GM19035 (cell line): Measurements from ENCODE around the gene AKT1S1.

Experiments used
- ATAC-seq: cut with Tn5 transposase; IDR thresholded peaks from one replicate; pipeline ENCODE4 v1.9.1; 2021; ENCODE audit not compliant: unreplicated experiment

The AKT1S1 gene

GRCh38 chr19:49869484-49870308, 7.5 kb downstream of the AKT1S1 start:
- peak; percentile 78 for ATAC-seq

DNA sequence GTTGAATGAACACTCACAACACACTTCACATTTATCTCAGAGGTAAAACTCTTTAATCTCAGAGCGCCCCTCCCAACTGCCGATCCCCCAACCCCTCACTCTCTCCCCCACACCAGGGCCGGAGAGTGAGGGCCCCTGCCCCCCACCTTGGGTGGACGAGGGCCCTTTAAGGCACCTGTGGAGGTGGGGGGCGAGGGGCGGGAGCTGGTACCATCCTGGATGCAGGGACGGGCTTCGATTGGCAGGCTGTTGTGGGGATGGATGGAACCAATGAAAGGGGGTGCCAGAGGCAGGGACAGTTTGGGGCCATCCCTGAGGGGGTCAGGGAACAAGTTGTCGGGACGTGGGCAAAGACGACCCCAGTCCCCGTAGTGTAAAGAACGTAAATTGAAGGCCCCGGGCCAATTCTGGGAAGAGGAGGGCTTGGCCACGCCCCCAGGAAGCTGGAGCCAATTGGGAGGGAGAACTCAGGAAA, 8.1 kb downstream of the AKT1S1 start:
- peak; percentile 8 for ATAC-seq

GRCh38 chr19:49866933-49867782, 10.0 kb downstream of the AKT1S1 start, which contains the start of gene PNKP:
Gene PNKP, minus strand, starts transcription at chr19:49867576. Its CDS starts 372 bp downstream, at chr19:49867204.
- peak; percentile 45 for ATAC-seq

DNA sequence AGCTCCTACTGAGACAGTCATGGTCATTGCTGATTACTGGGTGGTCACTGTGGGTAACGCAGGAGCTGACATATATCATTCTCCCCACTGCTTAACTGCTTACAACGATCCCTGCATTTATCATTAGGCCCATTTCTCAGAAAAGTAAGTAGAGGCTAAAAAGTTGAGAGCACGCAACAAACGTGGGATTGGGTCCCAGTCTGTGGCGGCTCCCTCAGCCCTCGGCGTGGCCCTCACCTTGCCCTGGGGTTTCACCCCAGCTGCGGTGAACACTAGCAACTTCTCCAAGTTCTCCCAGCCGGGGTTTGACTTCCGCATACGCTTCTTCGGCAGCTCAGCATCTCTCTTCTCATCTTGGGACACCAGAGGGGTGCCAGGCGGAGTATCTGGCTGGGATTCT, 12.3 kb downstream of the AKT1S1 start:
- no peak for ATAC-seq

DNA sequence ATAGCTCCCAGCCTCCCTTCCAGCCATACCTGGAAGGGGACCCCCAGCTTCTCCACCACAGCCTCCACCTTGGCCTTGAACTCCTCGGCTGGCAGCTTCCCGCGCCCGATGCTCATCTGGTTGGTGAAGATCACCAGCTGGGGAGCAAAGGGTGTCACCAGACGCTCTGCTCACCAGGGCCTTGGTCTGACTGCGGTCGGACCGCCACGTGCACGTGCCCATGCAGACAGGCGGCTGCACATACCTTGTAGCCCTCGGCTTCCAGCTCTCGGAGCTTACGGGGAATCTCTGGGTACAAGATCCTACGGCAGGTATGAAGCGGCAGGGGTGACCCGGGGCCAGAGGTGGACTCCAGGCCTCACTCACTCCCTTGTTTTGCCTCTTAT, 13.2 kb downstream of the AKT1S1 start:
- ATAC-seq: no peak

DNA sequence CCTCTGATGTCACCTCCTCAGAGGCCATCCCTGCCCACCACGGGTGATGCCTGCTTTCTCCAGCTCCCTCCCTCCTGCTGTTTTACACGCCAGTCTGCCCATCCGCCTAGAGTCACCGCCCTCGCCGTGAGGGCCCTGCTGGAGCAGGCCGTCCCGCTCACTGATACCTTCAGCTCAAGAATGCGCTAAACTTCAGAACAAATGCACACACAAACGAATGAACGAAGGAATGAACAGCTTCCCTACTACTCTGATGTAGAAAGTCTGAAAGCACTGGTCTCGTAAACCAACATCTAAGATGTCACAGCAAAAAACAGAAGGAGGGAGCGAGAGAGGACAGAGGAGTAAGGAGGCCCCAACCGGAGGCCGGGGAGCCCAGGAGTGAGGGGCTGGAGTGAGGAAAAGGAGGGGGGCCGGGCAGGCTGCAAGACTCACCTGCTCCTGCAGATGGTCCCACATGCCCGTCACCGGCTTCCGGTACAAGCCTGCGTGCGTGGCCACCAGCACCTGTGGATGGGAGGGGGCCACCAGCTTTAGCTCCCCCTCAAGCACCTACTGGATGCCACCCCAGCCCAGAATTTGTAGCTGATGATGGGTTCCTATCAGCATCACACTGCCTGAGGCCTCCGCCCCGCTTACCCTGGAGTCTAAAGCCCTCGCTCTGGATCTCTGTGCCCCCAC, 13.8 kb downstream of the AKT1S1 start:
- ATAC-seq: no peak

- ATAC-seq: no peak
Observed at GRCh38 chr19:49862391-49863253, 14.5 kb downstream of the AKT1S1 start.

GRCh38 chr19:49861541-49862378, 15.4 kb downstream of the AKT1S1 start:
- ATAC-seq: no peak

GRCh38 chr19:49861107-49861506, 16.0 kb downstream of the AKT1S1 start:
- no peak for ATAC-seq

GRCh38 chr19:49860336-49861102, 16.6 kb downstream of the AKT1S1 start:
- no peak for ATAC-seq

- no peak for ATAC-seq
Observed at GRCh38 chr19:49859682-49860335, 17.3 kb downstream of the AKT1S1 start.

DNA sequence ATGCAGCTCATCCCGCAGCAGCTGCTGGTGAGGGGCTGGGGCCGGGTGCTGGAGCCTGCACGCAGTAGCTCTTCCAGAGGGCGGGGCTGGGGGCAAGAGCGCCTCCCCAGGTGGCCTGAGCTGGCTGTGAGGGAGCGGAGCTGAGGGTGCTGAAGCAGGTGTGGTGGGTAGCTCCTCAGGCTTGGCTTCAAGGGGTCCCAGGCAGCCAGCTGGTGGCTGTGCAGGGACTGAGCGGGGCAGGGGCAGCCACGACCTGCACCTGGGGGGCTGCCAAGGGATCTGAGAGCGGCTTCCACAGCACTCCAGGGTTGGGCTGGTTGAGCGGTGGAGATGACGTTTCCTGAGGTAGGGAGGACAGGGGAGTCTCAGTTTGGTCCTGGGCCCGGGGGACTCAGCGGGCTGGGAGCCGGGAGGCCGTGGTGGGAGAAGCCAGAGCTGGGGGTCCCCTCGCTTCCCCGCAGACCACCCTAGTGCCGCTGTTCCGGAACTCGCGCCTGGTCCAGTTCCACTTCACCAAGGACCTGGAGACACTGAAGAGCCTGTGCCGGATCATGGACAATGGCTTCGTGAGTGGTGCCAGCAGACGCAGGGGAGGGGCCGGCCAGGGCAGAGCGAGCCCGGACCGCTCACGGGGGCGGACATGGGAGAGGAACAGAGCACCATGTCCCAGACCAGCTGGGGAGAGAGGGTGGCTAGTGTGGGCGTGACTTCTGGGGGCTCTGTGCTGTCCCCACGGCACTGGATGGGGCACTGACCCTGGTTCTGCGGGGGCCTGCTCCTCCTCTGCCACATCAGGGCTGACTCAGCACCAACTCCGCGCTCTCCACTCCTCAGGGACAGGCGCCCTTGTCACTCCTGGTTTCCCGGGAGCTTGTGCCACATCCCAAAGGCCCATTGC, 18.8 kb downstream of the AKT1S1 start:
- ATAC-seq: no peak

GRCh38 chr19:49857838-49858087, 19.4 kb downstream of the AKT1S1 start:
- no peak for ATAC-seq

DNA sequence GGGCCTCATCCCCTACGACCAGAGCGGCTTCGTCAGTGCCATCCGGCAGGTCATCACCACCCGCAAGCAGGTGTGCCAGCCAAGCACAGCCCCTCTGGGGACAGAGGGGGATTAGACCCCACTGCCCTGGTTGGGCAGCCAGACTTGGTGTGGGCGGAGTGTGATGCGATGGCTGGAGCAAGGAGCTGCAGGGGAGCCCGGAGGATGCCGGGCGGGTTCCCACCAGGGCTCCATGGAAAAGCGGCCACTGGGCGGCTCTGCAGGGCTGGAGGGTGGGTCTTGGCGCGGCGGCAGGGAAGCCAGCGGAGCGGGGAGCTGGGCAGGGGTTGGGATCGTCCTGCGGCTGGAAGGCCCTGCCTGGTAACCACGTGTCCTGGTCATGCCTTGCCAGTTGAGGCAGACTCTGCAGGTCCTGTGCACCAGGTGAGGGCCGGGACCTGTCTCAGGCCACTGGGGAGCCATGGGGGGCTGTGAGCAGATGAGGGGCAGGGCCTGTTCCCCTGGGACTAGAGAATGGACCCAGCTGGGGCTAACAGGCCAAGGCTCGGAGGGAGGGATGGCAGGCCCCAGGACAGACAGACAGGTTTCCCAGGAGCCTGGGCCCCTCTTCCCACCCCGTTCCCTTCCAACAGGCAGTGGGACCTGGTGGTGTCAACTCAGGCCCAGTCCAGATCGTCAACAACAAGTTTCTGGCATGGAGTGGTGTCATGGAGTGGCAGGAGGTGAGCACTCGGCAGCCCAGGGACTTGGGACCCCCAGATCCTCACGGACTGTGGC, 19.9 kb downstream of the AKT1S1 start:
- ATAC-seq: no peak

DNA sequence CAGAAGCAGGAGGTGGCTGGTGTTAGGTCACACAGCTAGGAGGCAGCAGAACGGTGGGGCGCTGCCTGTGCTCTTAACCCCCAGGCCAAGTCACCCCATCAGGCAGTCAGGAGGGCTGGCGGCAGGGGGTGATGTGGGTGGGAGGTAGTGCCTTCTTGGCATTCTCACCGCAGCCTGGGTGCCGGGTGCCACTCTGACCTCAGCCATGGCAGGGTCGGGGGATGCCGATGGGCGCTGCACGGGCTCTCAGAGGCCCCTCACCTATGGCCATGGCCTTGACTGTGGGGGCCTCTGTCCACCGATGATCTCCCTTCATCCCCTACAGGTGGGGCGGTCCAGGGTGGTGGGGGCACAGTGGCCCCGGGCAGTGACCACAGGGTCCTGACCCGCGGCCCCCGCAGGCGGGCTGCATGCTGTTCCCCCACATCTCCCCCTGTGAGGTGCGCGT, 20.6 kb downstream of the AKT1S1 start:
- ATAC-seq: no peak

DNA sequence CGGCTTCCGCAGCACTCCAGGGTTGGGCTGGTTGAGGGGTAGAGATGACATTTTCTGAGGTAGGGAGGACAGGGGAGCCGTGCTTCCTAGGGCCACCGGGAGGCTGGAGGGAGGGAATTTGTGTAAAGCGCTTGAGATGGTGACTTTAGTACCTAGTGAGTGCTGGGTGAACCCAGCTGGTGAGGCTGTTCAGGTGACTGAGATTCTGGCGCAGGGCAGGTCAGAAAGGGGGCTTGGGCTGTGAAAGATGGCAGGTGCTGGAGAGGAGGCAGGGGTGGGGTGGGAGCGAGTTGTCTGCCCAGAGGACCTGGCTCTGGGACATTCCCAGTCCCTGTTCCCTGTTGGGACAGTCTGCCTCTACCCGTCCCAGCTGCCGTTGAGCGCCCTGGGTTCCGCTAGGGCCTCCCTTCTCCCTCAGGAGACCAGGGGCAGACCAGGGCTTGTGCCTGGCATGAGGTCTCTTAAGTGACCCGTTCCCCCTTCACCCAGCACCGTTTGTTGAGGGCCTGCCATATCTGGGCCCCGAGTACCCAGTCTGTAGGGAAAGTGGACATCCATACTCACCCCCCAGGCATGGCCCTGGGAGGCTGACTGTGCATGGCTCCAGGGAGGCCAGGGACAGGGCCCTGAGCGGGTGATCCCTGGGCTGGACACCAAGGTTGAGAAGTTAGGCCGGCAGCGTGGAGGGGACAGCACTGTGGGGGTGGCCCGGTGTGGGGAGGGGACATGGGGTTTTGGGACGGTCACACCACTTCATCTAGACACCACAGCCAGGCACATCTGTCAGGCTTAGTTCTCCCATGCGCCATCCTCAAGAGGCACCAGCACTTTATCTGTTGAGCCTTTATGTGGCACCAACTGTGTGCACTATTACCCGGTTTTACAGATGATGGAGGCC, 21.2 kb downstream of the AKT1S1 start:
- ATAC-seq: no peak
